Measurements from ENCODE around the gene HDAC9.

GRCh38 chr7:18936265-18936664 is 440.7 kb downstream of the HDAC9 start:
- TF ChIP-seq POLR2A (IDR thresholded peaks at IDR 0.05) (no peak), CTCF (IDR thresholded peaks at IDR 0.05) (no peak)
